MM.1S (cell line): ENCODE measurements around the gene SLC38A7.

Experiments
- EZH2 ChIP-seq: fragments of 300-600 bp; sonication (generic); optimal IDR thresholded peaks from 2 replicates; pipeline ENCODE3; 2017; ENCODE audit warnings: low read depth, mild to moderate bottlenecking, antibody characterized with exemption, low read length, mixed read lengths
- TF ChIP-seq, protein P1 (sequence below): fragments of 300-600 bp; sonication (generic); IDR thresholded peaks from 2 replicates; pipeline ENCODE4 v1.5.1; 2016; ENCODE audit warnings: antibody characterized with exemption, low read length, mixed read lengths

DNA sequence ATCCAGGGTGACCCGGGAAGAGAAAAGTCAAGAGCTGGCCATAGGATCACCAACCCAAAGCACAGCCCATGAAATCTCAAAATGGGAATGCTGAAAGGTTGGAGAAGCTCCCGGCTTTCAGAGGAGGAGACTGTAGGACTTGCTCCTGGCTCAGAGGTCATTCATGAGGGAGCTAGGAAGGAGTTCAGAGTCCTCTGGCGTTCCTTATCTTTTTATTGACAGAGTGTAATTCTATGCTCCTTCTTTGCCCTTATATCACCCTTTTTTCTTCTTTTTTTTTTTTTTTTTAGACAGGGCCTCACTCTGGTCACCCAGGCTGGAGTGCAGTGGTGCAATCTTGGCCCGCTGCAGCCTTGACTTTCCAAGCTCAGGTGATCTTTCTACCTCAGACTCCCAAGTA, 27.7 kb downstream of the SLC38A7 start:
- no peak for TF ChIP-seq EZH2
- TF ChIP-seq, protein P1, sequence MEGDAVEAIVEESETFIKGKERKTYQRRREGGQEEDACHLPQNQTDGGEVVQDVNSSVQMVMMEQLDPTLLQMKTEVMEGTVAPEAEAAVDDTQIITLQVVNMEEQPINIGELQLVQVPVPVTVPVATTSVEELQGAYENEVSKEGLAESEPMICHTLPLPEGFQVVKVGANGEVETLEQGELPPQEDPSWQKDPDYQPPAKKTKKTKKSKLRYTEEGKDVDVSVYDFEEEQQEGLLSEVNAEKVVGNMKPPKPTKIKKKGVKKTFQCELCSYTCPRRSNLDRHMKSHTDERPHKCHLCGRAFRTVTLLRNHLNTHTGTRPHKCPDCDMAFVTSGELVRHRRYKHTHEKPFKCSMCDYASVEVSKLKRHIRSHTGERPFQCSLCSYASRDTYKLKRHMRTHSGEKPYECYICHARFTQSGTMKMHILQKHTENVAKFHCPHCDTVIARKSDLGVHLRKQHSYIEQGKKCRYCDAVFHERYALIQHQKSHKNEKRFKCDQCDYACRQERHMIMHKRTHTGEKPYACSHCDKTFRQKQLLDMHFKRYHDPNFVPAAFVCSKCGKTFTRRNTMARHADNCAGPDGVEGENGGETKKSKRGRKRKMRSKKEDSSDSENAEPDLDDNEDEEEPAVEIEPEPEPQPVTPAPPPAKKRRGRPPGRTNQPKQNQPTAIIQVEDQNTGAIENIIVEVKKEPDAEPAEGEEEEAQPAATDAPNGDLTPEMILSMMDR = no peak
